MM.1S (cell line): Measurements from ENCODE around the gene CTCFL.

Experiments used
- CTCF ChIP-seq: fragments of 300-600 bp; sonication (generic); IDR thresholded peaks from 2 replicates; pipeline ENCODE4 v1.5.1; 2016; ENCODE audit warnings: antibody characterized with exemption, low read length, mixed read lengths
- EZH2 ChIP-seq: fragments of 300-600 bp; sonication (generic); optimal IDR thresholded peaks from 2 replicates; pipeline ENCODE3; 2017; ENCODE audit warnings: low read depth, mild to moderate bottlenecking, antibody characterized with exemption, low read length, mixed read lengths
- EZH2phosphoT487 ChIP-seq: fragments of 300-600 bp; sonication (generic); IDR thresholded peaks from 2 replicates; pipeline ENCODE4 v1.6.1; 2018; ENCODE audit warnings: antibody characterized with exemption, low read length

GRCh38 chr20:57573242-57573641 lies 48.3 kb upstream of the CTCFL start:
- TF ChIP-seq CTCF (no peak), EZH2 (no peak), EZH2phosphoT487 (no peak)
